GM19099 (cell line): ENCODE results near the gene USP13.
A peak's percentile ranks its signal among the peaks of the same experiment; 100 is the strongest.

Experiments
- POLR2A ChIP-seq: IDR thresholded peaks from 3 replicates; pipeline ENCODE4 v1.6.1; 2011; ENCODE audit warnings: low read depth; ENCODE audit not compliant: insufficient read length; ENCODE audit errors: extremely low read depth

USP13 gene

GRCh38 chr3:179646177-179646576, 6.7 kb upstream of the USP13 start:
- no peak for TF ChIP-seq POLR2A

DNA sequence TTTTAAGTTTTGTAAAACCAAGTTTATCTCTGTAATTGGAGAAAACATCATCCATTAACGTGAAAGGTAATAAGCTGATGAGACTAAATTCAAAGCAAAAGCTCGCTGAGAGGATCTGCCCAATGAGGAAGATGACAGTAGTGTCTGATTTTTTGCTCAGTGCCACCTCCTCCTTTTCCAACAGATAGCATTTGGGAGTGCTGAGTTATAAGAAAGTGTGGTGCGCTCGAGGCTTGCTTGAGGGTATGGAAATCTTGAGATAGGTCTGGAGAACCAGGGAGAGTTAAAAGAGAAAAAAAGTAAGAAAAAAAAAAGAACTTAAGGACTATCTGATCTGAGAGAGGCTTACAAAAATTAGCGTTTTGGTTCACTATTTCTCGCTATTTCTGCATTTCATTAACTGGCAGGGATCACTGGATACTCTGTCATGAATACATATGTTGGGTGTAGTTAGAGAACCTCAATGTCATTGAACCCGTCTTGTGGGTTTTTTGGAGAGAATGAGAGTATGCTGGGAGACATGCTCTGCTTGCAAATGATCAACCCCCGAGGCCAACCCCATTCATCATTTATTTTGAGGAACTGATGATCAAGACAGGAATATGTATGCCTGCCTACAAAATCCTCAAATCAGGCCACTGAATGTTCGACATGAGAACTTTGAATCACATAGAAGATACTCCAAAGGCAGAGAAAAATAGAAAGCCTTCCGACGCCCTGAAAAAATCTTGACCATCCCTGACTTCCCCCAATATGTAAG, 973 bp upstream of the USP13 start:
- no peak for TF ChIP-seq POLR2A

DNA sequence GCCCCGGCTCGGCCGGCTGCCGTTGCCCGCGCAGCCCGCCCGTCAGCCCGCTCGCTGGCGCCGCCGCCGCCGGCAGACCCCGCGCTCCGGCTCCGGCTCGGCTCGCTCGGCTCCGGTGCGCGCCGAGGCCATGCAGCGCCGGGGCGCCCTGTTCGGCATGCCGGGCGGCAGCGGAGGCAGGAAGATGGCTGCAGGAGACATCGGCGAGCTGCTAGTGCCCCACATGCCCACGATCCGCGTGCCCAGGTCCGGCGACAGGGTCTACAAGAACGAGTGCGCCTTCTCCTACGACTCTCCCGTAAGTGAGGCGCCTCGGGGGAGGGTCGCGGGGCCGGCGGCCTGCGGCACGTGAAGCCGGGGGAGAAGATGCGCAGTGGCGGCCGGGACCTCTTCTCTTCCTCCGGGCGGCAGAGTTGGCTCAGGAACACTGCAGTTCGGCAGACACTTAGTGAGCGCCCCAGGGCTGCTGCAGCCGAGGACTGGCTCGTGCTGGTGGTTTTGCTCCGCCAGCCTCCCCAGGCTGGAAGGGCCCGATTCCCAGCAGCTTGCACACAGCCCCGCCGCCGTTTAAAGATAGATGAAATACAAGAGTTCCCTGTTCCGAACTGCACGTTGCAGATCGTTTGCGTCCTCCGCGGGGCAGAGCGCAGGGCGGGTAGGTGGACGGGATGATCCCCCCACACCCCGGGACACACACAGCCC, 407 bp downstream of the USP13 start:
- peak; percentile 56 for TF ChIP-seq POLR2A

DNA sequence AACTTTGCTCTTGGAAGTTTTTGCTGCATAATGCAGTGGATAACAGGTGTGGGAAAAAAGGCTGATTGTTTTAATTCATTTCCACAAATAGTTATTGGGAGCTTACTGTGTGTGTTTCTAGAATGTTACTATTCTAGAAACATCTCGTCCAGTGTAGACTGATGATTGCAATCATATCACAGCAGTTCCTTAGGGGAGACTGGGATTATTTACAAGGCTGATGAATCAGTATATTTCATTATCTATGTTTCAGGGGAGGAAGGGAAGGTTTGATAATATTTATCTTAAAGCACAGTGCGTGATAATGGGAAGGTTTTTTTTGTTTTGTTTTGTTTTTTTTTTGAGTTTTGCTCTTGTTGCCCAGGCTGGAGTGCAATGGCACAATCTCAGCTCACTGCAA, 2.4 kb downstream of the USP13 start:
- no peak for TF ChIP-seq POLR2A

DNA sequence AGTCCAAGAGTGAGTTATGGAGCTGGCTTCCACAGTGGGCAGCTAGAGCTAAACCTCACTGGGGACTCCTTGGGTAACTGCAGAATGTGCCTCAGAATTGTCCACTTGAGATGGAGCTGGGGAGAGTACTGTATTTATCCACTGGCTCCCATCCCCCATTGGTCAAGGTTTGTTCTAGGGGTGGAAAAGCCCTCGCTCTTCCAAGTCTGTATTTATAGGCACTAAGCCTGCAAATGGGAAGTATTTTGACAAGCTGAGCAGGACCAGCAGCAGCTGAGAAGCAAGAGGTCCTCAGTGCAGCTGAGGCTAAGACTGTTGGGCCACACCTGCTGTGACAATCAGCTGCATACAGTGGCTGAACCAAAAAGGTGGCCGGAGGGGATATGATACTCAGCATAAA, 5.8 kb downstream of the USP13 start:
- TF ChIP-seq POLR2A: no peak

GRCh38 chr3:179660872-179661271, 8.0 kb downstream of the USP13 start:
- no peak for TF ChIP-seq POLR2A

DNA sequence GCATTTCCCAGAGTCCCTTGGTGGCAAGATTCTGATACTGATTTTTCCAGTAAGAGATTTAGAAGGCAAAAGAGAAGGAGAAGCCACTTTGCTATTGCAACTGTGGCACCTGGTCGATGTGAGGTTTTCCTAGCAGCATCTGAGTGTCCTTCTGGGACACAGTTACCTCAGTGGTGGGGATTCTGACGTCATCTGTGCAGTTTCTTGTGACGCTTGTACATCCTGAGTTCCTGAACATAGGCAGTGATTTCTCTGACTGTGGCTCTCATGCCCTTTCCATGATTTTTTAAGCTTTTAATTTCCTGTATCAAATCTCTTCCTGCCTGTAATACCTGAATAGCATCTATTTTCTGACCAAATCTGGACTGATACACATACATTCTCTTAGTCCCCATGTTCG, 8.9 kb downstream of the USP13 start:
- no peak for TF ChIP-seq POLR2A

DNA sequence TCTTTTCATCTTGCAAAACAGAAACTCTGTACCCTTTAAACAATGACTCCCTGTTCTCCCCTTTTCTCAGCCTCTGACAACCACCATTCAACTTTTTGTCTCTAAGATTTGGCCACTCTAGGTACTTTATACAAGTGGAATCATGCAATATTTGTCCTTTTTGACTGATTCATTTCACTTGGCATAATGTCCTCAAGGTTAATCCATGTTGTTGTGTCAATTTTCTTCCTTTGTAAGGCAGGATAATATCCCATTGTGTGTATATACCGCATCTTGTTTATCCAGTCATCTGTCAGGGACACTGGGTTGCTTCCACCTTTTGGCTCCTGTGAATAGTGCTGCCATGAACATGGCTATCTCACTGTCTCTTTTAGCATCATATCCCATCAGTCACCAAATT, 10.3 kb downstream of the USP13 start:
- TF ChIP-seq POLR2A: no peak

DNA sequence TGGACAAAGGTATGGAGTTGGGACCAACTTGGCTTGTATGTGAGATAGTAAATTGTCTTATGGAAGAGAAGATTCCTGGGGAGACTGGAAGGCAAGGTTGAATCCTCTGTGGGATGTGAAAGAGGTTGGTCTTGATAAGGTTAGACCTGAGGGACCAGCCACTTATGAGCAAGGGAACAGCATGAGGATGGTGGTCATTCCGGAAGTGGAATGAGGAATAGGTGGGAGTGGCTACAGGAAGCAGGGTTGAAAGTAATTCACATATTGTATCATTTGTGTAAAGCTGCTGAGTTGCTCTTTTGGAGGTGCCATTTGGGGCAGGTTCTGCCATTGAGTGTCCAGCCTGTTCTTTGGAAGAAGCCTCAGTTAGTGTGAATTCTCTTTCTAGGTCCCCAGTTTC, 13.2 kb downstream of the USP13 start:
- no peak for TF ChIP-seq POLR2A

- TF ChIP-seq POLR2A: no peak
Measured at GRCh38 chr3:179666436-179667035, 13.7 kb downstream of the USP13 start.

DNA sequence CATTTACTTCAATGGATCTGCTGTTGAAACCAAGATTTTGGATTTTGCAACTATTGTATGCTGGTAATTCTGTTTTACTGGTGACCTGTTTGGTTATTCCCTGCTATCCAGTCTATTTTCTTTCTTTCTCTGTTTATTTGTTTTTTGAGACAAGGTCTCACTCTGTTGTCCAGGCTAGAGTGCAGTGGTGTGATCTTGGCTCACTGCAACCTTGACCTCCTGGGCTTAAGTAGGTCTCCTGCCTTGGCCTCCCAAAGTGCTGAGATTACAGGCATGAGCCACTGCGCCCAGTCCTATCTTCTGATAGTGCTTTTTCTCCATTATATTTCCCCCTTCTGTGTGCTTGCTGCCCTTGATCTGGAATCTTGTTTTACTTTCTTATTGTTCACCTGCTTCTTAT, 15.6 kb downstream of the USP13 start:
- no peak for TF ChIP-seq POLR2A

DNA sequence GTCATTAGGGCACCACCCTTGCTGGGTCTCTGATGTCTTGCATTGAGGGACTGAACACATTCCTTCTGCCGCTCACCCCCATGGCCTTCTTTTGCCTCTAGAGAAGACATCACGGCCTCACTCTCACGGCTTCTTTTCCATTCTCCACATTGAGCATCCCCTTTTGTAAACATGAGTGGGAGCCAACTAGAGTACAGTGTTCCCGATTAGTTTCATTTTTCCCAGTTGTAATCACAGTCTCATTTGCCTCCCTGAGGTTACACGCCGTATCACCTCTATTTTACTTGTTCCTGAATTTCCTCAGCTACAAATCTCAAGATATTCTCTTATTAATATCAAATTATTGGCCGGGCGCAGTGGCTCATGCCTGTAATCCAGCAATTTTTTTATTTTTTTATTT, 17.5 kb downstream of the USP13 start:
- TF ChIP-seq POLR2A: no peak

- TF ChIP-seq POLR2A: no peak
Measured at GRCh38 chr3:179671309-179671708, 18.5 kb downstream of the USP13 start.

GRCh38 chr3:179671747-179672242, 19.0 kb downstream of the USP13 start:
- TF ChIP-seq POLR2A: no peak

- no peak for TF ChIP-seq POLR2A
Measured at GRCh38 chr3:179672918-179673317, 20.1 kb downstream of the USP13 start.

GRCh38 chr3:179673523-179673922, 20.7 kb downstream of the USP13 start:
- TF ChIP-seq POLR2A: no peak
